ENCODE measurements around the gene UBE2G2.

Gene UBE2G2

GRCh38 chr21:44742418-44743153, 59.0 kb downstream of the UBE2G2 start:
- DNase-seq: no peak

- DNase-seq: no peak
Measured at GRCh38 chr21:44741921-44742320, 59.7 kb downstream of the UBE2G2 start.

- no peak for DNase-seq
Measured at GRCh38 chr21:44740742-44741141, 60.9 kb downstream of the UBE2G2 start.

- no peak for DNase-seq
Measured at GRCh38 chr21:44739316-44739715, 62.3 kb downstream of the UBE2G2 start.

- no peak for DNase-seq
Measured at GRCh38 chr21:44738621-44739020, 63.0 kb downstream of the UBE2G2 start.

- DNase-seq: no peak
Measured at GRCh38 chr21:44737706-44738354, 63.8 kb downstream of the UBE2G2 start.

GRCh38 chr21:44736291-44737004, 65.2 kb downstream of the UBE2G2 start:
- no peak for DNase-seq

GRCh38 chr21:44735821-44736220, 65.8 kb downstream of the UBE2G2 start:
- no peak for DNase-seq

- DNase-seq: no peak
Measured at GRCh38 chr21:44734841-44735240, 66.8 kb downstream of the UBE2G2 start.

GRCh38 chr21:44734026-44734745, 67.4 kb downstream of the UBE2G2 start:
- no peak for DNase-seq

- DNase-seq: no peak
Measured at GRCh38 chr21:44732956-44733355, 68.7 kb downstream of the UBE2G2 start.

GRCh38 chr21:44732263-44732662, 69.4 kb downstream of the UBE2G2 start:
- no peak for DNase-seq

GRCh38 chr21:44730951-44731579, 70.6 kb downstream of the UBE2G2 start:
- no peak for DNase-seq

GRCh38 chr21:44730028-44730395, 71.6 kb downstream of the UBE2G2 start:
- no peak for DNase-seq

- no peak for DNase-seq
Measured at GRCh38 chr21:44729336-44730027, 72.1 kb downstream of the UBE2G2 start.

GRCh38 chr21:44728716-44729115, 72.9 kb downstream of the UBE2G2 start:
- DNase-seq: no peak

- DNase-seq: no peak
Measured at GRCh38 chr21:44727757-44728156, 73.9 kb downstream of the UBE2G2 start.

- DNase-seq: no peak
Measured at GRCh38 chr21:44727321-44727720, 74.3 kb downstream of the UBE2G2 start.

GRCh38 chr21:44726826-44727225, 74.8 kb downstream of the UBE2G2 start:
- DNase-seq: no peak

- DNase-seq: no peak
Measured at GRCh38 chr21:44724926-44725325, 76.7 kb downstream of the UBE2G2 start.

GRCh38 chr21:44724196-44724595, 77.4 kb downstream of the UBE2G2 start:
- no peak for DNase-seq
